H1 (cell line): ENCODE results near the gene GLRA1. TPM values are rescaled to one million over a fixed set of nuclear protein-coding genes. Genes with fewer than 3 reads are reported as not detected.

ENCODE experiments used
- CTCF ChIA-PET: fragments of 300-600 bp; sonication (Branson Sonifier 250); formaldehyde crosslinking; loops from one replicate; lab custom pipeline; 2021; ENCODE audit not compliant: partially characterized antibody; lab: Charles Lee
- POLR2A ChIA-PET: fragments of 300-600 bp; sonication (Branson Sonifier 250); formaldehyde crosslinking; loops from one replicate; lab custom pipeline; 2021; ENCODE audit warnings: inconsistent platforms; ENCODE audit not compliant: partially characterized antibody; lab: Charles Lee
- DNase-seq, 2 experiments: peaks; one replicate each; pipeline versions ENCODE4 v3.0.0 to v3.0.0-alpha.2; 2010 to 2022; ENCODE audit warnings: low spot score in 2 of 2, low read depth in 1 of 2, mixed read lengths in 1 of 2
- FAIRE-seq: peaks from 2 replicates; lab custom pipeline; 2011; peaks lifted over from hg19 to GRCh38; lab: Jason Lieb, UNC
- H2AFZ ChIP-seq: 2 replicates; pipeline ENCODE4 v1.8.1; 2012; ENCODE audit warnings: low read length, inconsistent platforms
- H2AK5ac ChIP-seq: 2 replicates; pipeline ENCODE4 v1.6.1; 2013; ENCODE audit warnings: low read depth, low read length
- H2BK120ac ChIP-seq: replicated peaks from 2 replicates; pipeline ENCODE3; 2013; ENCODE audit warnings: low read depth, low read length, inconsistent platforms
- H2BK12ac ChIP-seq: 2 replicates; pipeline ENCODE4 v1.6.1; 2013; ENCODE audit warnings: low read depth, low read length
- H2BK15ac ChIP-seq: 2 replicates; pipeline ENCODE4 v1.6.1; 2013; ENCODE audit warnings: low read length
- H2BK20ac ChIP-seq: 2 replicates; pipeline ENCODE4 v1.6.1; 2013; ENCODE audit warnings: low read length
- H2BK5ac ChIP-seq: 2 replicates; pipeline ENCODE4 v1.6.1; 2013; ENCODE audit warnings: low read depth, low read length
- H3K14ac ChIP-seq: 2 replicates; pipeline ENCODE4 v1.6.1; 2013; ENCODE audit warnings: inconsistent platforms; ENCODE audit not compliant: insufficient read length
- H3K18ac ChIP-seq: 2 replicates; pipeline ENCODE4 v1.6.1; 2013; ENCODE audit warnings: low read length; ENCODE audit errors: extremely low read depth
- H3K23ac ChIP-seq: 2 replicates; pipeline ENCODE4 v1.6.1; 2013; ENCODE audit warnings: inconsistent platforms; ENCODE audit not compliant: insufficient read length
- H3K23me2 ChIP-seq: 2 replicates; pipeline ENCODE4 v1.6.1; 2013; ENCODE audit warnings: low read depth, low read length
- H3K27ac ChIP-seq: 2 replicates; pipeline ENCODE4 v1.6.1; 2011; ENCODE audit warnings: low read depth, low read length, inconsistent platforms
- H3K27me3 ChIP-seq, 4 experiments: replicated peaks in 1 of 4; 1 replicate in 1 of 4; 2 replicates in 3 of 4; pipeline versions ENCODE4 v1.6.1 to v1.8.1; 2011 to 2013; ENCODE audit warnings: low read length in 3 of 4, mild to moderate bottlenecking in 3 of 4, inconsistent platforms in 2 of 4, mixed read lengths in 2 of 4, moderate library complexity in 1 of 4; ENCODE audit not compliant: control insufficient read depth in 3 of 4, insufficient read depth in 3 of 4; ENCODE audit errors: extremely low read depth in 1 of 4
- H3K36me3 ChIP-seq, 4 experiments: 2 replicates each; pipeline versions ENCODE4 v1.6.1 to v1.8.1; 2011 to 2013; ENCODE audit warnings: mild to moderate bottlenecking in 4 of 4, low read length in 3 of 4, moderate library complexity in 2 of 4, control low read depth in 1 of 4, inconsistent platforms in 1 of 4; ENCODE audit not compliant: insufficient read depth in 4 of 4, control insufficient read depth in 2 of 4
- H3K4ac ChIP-seq: replicated peaks from 2 replicates; pipeline ENCODE3; 2013; ENCODE audit warnings: low read length, low read depth, mixed read lengths, inconsistent platforms; ENCODE audit not compliant: insufficient read length
- H3K4me1 ChIP-seq, 4 experiments: replicated peaks in 1 of 4; 1 replicate in 1 of 4; 2 replicates in 3 of 4; pipeline versions ENCODE4 v1.6.1 to v1.8.1; 2011 to 2013; ENCODE audit warnings: low read length in 3 of 4, inconsistent platforms in 2 of 4, mixed read lengths in 1 of 4; ENCODE audit not compliant: insufficient read depth in 4 of 4, control insufficient read depth in 3 of 4
- H3K4me2 ChIP-seq, 2 experiments: 2 replicates each; pipeline versions ENCODE4 v1.6.1 to v1.8.1; 2011 to 2013; ENCODE audit warnings: low read depth in 2 of 2, low read length in 2 of 2, control low read depth in 1 of 2, inconsistent platforms in 1 of 2, mild to moderate bottlenecking in 1 of 2; ENCODE audit not compliant: insufficient read depth in 1 of 2
- H3K4me3 ChIP-seq, 4 experiments: fragments of 200-600, 300-600 bp in 1 of 4; sonication (generic), shearing (Covaris generic), sonication (Bioruptor Twin) in 1 of 4; 2 replicates each; pipeline versions ENCODE4 v1.5.1 to v1.8.1; 2011 to 2016; ENCODE audit warnings: low read length in 4 of 4, low read depth in 3 of 4, control low read depth in 2 of 4, inconsistent platforms in 2 of 4, mild to moderate bottlenecking in 2 of 4, mixed read lengths in 1 of 4, moderate library complexity in 1 of 4; ENCODE audit not compliant: insufficient read depth in 2 of 4; ENCODE audit errors: extremely low read depth in 1 of 4
- H3K56ac ChIP-seq: replicated peaks from 2 replicates; pipeline ENCODE3; 2013; ENCODE audit warnings: low read depth, mild to moderate bottlenecking, mixed read lengths, low read length, inconsistent platforms; ENCODE audit not compliant: insufficient read length
- H3K79me1 ChIP-seq: 2 replicates; pipeline ENCODE4 v1.6.1; 2013; ENCODE audit warnings: low read depth, low read length, control low read depth
- H3K79me2 ChIP-seq, 2 experiments: 2 replicates each; pipeline versions ENCODE4 v1.6.1 to v1.8.1; 2012 to 2013; ENCODE audit warnings: low read length in 2 of 2, mild to moderate bottlenecking in 2 of 2, inconsistent platforms in 1 of 2; ENCODE audit not compliant: insufficient read depth in 2 of 2, control insufficient read depth in 1 of 2
- H3K9ac ChIP-seq, 4 experiments: replicated peaks in 1 of 4; 1 replicate in 1 of 4; 2 replicates in 3 of 4; pipeline versions ENCODE4 v1.6.1 to v1.8.1; 2011 to 2013; ENCODE audit warnings: low read depth in 3 of 4, low read length in 3 of 4, control low read depth in 2 of 4, mild to moderate bottlenecking in 2 of 4, moderate library complexity in 2 of 4, inconsistent platforms in 1 of 4; ENCODE audit errors: extremely low read depth in 1 of 4
- H3K9me3 ChIP-seq, 2 experiments: 2 replicates each; pipeline versions ENCODE4 v1.6.1 to v1.8.1; 2012 to 2013; ENCODE audit warnings: mild to moderate bottlenecking in 2 of 2, moderate library complexity in 2 of 2, control low read depth in 1 of 2, inconsistent platforms in 1 of 2, low read depth in 1 of 2, low read length in 1 of 2, mixed read lengths in 1 of 2; ENCODE audit not compliant: insufficient read depth in 2 of 2
- H4K20me1 ChIP-seq, 2 experiments: replicated peaks in 1 of 2; 2 replicates each; pipeline versions ENCODE3 to v1.8.1; 2011 to 2013; ENCODE audit warnings: inconsistent platforms in 2 of 2, low read length in 2 of 2, mild to moderate bottlenecking in 1 of 2; ENCODE audit not compliant: insufficient read depth in 2 of 2, control insufficient read depth in 1 of 2
- H4K5ac ChIP-seq: 2 replicates; pipeline ENCODE4 v1.6.1; 2013; ENCODE audit warnings: low read length, low read depth, mixed read lengths, inconsistent platforms; ENCODE audit not compliant: insufficient read length
- H4K8ac ChIP-seq: 2 replicates; pipeline ENCODE4 v1.8.0; 2013; ENCODE audit warnings: mild to moderate bottlenecking, moderate library complexity, low read length, inconsistent platforms; ENCODE audit not compliant: insufficient read depth; ENCODE audit errors: extremely low read depth
- H4K91ac ChIP-seq: replicated peaks from 2 replicates; pipeline ENCODE3; 2013; ENCODE audit warnings: low read length, mixed read lengths, inconsistent platforms; ENCODE audit not compliant: insufficient read length
- CTBP2 ChIP-seq: IDR thresholded peaks from 2 replicates; pipeline ENCODE4 v1.7.0; 2011; ENCODE audit warnings: borderline replicate concordance, mild to moderate bottlenecking, moderate library complexity, mixed read lengths, low read length; ENCODE audit not compliant: insufficient read depth, insufficient read length
- HDAC2 ChIP-seq, 2 experiments: fragments of 300-600 bp in 1 of 2; sonication (generic) in 1 of 2; IDR thresholded peaks; 2 replicates each; pipeline ENCODE4 v1.6.1; 2011 to 2012; ENCODE audit warnings: low read depth in 2 of 2, low read length in 2 of 2, mild to moderate bottlenecking in 2 of 2, moderate library complexity in 2 of 2, borderline replicate concordance in 1 of 2, inconsistent platforms in 1 of 2
- SP2 ChIP-seq: IDR thresholded peaks from 2 replicates; pipeline ENCODE4 v1.6.1; 2012; ENCODE audit warnings: mild to moderate bottlenecking, low read length, inconsistent platforms
- SP4 ChIP-seq: IDR thresholded peaks from 2 replicates; pipeline ENCODE4 v1.6.1; 2012; ENCODE audit warnings: low read length, inconsistent platforms
- TAF7 ChIP-seq: optimal IDR thresholded peaks from 2 replicates; pipeline ENCODE3; 2011; ENCODE audit warnings: low read depth, mild to moderate bottlenecking, inconsistent platforms, low read length, moderate library complexity, borderline replicate concordance
- WGBS, 2 experiments: shearing (Covaris generic) in 1 of 2; methylation state at CpG; one replicate each; pipeline versions ENCODE4 v1.1.6 to v1.1.7; 2013 to 2015; ENCODE audit warnings: low lambda C conversion rate in 2 of 2, mixed read lengths in 2 of 2, inconsistent platforms in 1 of 2, low coverage in 1 of 2, missing lambda C conversion rate in 1 of 2; ENCODE audit not compliant: insufficient replicate concordance in 2 of 2, insufficient coverage in 1 of 2, insufficient read length in 1 of 2; ENCODE audit errors: extremely low coverage in 1 of 2, missing lambda C conversion rate in 1 of 2; 5-methylcytosine and 5-hydroxymethylcytosine counted together
- polyA plus RNA-seq, 7 experiments: library from polyadenylated mRNA; depleted of rRNA in 3 of 7; stranded (reverse) in 5 of 7; unstranded in 2 of 7; fragments of >200 nt in 5 of 7; fragments of 200-250 nt in 2 of 7; gene quantifications; 1 replicate in 5 of 7; 2 replicates in 1 of 7; 4 replicates in 1 of 7; pipeline versions ENCODE4 v1.2.1 to v1.2.3, GENCODE V29; 2011 to 2013; ENCODE audit warnings: missing spikeins in 2 of 7, mixed read lengths in 2 of 7
- total RNA-seq: library from RNA; stranded (reverse); fragmentation: NEBNext Ultra II Directional; extraction: Animal tissue kit (Norgen Biotek cat#: 25700); gene quantifications from 2 replicates; pipeline ENCODE4 v1.2.1, GENCODE V29; 2021

Gene GLRA1
- total and polyA plus RNA-seq, 2 of the 8 experiments (the other 6 are each of a cell fraction or from before 2014, with no cell fraction given): not detected

GRCh38 chr5:151889614-151890013 is 35.0 kb downstream of the GLRA1 start:
- H2BK5ac ChIP-seq: no peak overlapping the region
- no peaks in the 10 kb centered on the region; the same call in 1 of the 2 replicates for H3K23me2 ChIP-seq
- H3K27ac ChIP-seq: no peak overlapping the region
- no peaks in the 10 kb centered on the region for H3K9me3 ChIP-seq
- H3K56ac ChIP-seq: no peak overlapping the region
- H3K9ac ChIP-seq: no peak overlapping the region
- H3K79me1 ChIP-seq: no peaks in the 10 kb centered on the region
- no peak overlapping the region for H3K4me3 ChIP-seq
- H3K36me3 ChIP-seq: no peaks in the 10 kb centered on the region
- H4K8ac ChIP-seq: no peak overlapping the region
- peaks cover 0 to 4% (median 0%) of the 10 kb centered on the region in 4 experiments; a peak in 2 of 7 replicates for H3K4me1 ChIP-seq
- H3K23ac ChIP-seq: no peak overlapping the region
- 91% methylated on average over 6 of the region's 6 CpGs; no CpG with 5 or more reads in 1 of the 2 experiments for WGBS, 2 experiments
- H3K14ac ChIP-seq: no peak overlapping the region
- H2BK12ac ChIP-seq: no peak overlapping the region
- H2AK5ac ChIP-seq: no peak overlapping the region
- no peak overlapping the region for H3K4ac ChIP-seq
- no peak overlapping the region for H2BK20ac ChIP-seq
- no peak overlapping the region for H4K91ac ChIP-seq
- H4K5ac ChIP-seq: no peak overlapping the region
- POLR2A ChIA-PET: interaction anchor here (1.7 kb wide), 1 partner anchor 78 kb away, joined by 3 read pairs; no protein-coding TSS in a partner anchor
- TF ChIP-seq CTBP2: no peak
- no peak for TF ChIP-seq TAF7
- TF ChIP-seq HDAC2 (IDR thresholded peaks at IDR 0.05; ENCODE audit: borderline replicate concordance in 1 of 2, low read depth in 2 of 2, low read length in 2 of 2): no peak
- no peak for TF ChIP-seq SP2
- TF ChIP-seq SP4: no peak
- TF ChIP-seq, all 59 proteins: peak for 0
- Histone ChIP-seq H2AFZ (no peak overlapping the region), H3K4me2 (no peak overlapping the region), H3K18ac (no peak overlapping the region), H4K20me1 (peaks cover 0 to 2% of the 10 kb centered on the region in 2 experiments), H3K27me3 (no peaks in the 10 kb centered on the region; a peak in 1 of 7 replicates), H2BK120ac (no peak overlapping the region), H3K79me2 (no peaks in the 10 kb centered on the region), H2BK15ac (no peak overlapping the region)
- FAIRE-seq (no peak), DNase-seq (no peak)
- CTCF ChIA-PET: interaction anchor here (0.8 to 6.0 kb wide), 4 partner anchors 10 to 253 kb away, joined by 3 to 34 read pairs (median 6); no protein-coding TSS in a partner anchor
